HL-60 (cell line): Measurements from ENCODE around the gene RSPH1.

Experiments used
- DNase-seq, 2 experiments: peaks; one replicate each; pipeline ENCODE4 v3.0.0-alpha.2; 2010 to 2020; ENCODE audit warnings: low read depth in 1 of 2, low spot score in 1 of 2
- H3K27ac ChIP-seq: fragments of 250-450 bp; sonication (Bioruptor Pico); replicated peaks from 2 replicates; pipeline ENCODE4 v1.5.1; 2020; ENCODE audit warnings: mild to moderate bottlenecking, moderate library complexity
- H3K27me3 ChIP-seq: fragments of 250-450 bp; sonication (Bioruptor Pico); 2 replicates; pipeline ENCODE4 v1.5.1; 2021; ENCODE audit warnings: mild to moderate bottlenecking, moderate library complexity; ENCODE audit not compliant: insufficient read depth, poor library complexity, severe bottlenecking
- H3K4me3 ChIP-seq: replicated peaks from 2 replicates; pipeline ENCODE4 v1.5.1; 2011; ENCODE audit warnings: mild to moderate bottlenecking, control low read depth, low read length; ENCODE audit not compliant: insufficient read depth
- GABPA ChIP-seq: IDR thresholded peaks from 2 replicates; pipeline ENCODE4 v1.6.1; 2012; ENCODE audit warnings: low read depth
- POLR2AphosphoS5 ChIP-seq: IDR thresholded peaks from 2 replicates; pipeline ENCODE4 v1.6.1; 2012; ENCODE audit warnings: low read depth
- SPI1 ChIP-seq: IDR thresholded peaks from 2 replicates; pipeline ENCODE4 v1.6.1; 2012; ENCODE audit warnings: low read depth, mild to moderate bottlenecking, borderline replicate concordance
- TF ChIP-seq, protein P1 (sequence below): IDR thresholded peaks from 2 replicates; pipeline ENCODE4 v1.6.1; 2012; ENCODE audit warnings: low read depth; ENCODE audit not compliant: insufficient replicate concordance
- TF ChIP-seq, protein P2 (sequence below): IDR thresholded peaks from one replicate; pipeline ENCODE4 v1.5.1; 2011; ENCODE audit warnings: low read length, control low read depth, inconsistent platforms; ENCODE audit not compliant: insufficient read depth

RSPH1 gene

GRCh38 chr21:42545317-42545716, 49.3 kb upstream of the RSPH1 start:
- TF ChIP-seq SPI1 (no peak), POLR2AphosphoS5 (no peak), GABPA (no peak)
- TF ChIP-seq, protein P1, sequence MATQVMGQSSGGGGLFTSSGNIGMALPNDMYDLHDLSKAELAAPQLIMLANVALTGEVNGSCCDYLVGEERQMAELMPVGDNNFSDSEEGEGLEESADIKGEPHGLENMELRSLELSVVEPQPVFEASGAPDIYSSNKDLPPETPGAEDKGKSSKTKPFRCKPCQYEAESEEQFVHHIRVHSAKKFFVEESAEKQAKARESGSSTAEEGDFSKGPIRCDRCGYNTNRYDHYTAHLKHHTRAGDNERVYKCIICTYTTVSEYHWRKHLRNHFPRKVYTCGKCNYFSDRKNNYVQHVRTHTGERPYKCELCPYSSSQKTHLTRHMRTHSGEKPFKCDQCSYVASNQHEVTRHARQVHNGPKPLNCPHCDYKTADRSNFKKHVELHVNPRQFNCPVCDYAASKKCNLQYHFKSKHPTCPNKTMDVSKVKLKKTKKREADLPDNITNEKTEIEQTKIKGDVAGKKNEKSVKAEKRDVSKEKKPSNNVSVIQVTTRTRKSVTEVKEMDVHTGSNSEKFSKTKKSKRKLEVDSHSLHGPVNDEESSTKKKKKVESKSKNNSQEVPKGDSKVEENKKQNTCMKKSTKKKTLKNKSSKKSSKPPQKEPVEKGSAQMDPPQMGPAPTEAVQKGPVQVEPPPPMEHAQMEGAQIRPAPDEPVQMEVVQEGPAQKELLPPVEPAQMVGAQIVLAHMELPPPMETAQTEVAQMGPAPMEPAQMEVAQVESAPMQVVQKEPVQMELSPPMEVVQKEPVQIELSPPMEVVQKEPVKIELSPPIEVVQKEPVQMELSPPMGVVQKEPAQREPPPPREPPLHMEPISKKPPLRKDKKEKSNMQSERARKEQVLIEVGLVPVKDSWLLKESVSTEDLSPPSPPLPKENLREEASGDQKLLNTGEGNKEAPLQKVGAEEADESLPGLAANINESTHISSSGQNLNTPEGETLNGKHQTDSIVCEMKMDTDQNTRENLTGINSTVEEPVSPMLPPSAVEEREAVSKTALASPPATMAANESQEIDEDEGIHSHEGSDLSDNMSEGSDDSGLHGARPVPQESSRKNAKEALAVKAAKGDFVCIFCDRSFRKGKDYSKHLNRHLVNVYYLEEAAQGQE = no peak
- TF ChIP-seq, protein P2, sequence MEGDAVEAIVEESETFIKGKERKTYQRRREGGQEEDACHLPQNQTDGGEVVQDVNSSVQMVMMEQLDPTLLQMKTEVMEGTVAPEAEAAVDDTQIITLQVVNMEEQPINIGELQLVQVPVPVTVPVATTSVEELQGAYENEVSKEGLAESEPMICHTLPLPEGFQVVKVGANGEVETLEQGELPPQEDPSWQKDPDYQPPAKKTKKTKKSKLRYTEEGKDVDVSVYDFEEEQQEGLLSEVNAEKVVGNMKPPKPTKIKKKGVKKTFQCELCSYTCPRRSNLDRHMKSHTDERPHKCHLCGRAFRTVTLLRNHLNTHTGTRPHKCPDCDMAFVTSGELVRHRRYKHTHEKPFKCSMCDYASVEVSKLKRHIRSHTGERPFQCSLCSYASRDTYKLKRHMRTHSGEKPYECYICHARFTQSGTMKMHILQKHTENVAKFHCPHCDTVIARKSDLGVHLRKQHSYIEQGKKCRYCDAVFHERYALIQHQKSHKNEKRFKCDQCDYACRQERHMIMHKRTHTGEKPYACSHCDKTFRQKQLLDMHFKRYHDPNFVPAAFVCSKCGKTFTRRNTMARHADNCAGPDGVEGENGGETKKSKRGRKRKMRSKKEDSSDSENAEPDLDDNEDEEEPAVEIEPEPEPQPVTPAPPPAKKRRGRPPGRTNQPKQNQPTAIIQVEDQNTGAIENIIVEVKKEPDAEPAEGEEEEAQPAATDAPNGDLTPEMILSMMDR = no peak
- H3K27ac ChIP-seq = no peak overlapping the region
- DNase-seq = no peak
- no peaks in the 10 kb centered on the region for H3K27me3 ChIP-seq
- no peak overlapping the region for H3K4me3 ChIP-seq

DNA sequence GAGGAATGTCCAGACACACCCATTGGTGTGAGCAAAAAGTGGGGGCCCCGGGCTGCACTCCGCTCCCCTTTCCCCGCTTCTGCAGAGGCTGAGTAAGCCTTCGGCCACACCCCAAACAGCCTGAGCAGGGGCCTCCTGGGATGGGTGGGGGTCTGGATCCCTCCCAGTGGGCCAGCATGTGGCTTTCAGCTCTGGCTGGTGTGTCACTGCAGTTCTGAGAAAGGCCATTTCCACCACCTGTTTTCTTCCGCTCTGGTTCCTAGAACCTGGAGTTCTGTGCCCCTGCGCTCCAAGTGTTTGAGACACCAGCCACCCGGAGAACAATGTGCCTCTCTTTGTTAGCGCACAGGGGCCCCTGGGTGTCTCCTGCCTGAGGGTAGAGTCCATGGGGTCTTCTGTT, 48.5 kb upstream of the RSPH1 start:
- no peaks in the 10 kb centered on the region for H3K27me3 ChIP-seq
- no peak for TF ChIP-seq GABPA
- no peak for TF ChIP-seq POLR2AphosphoS5
- TF ChIP-seq, protein P2 = no peak
- no peak for TF ChIP-seq SPI1
- TF ChIP-seq, protein P1 = no peak
- H3K4me3 ChIP-seq = no peak overlapping the region
- DNase-seq = no peak
- H3K27ac ChIP-seq = no peak overlapping the region

- DNase-seq = no peak
- TF ChIP-seq, protein P1 = no peak
- no peak for TF ChIP-seq SPI1
- no peak for TF ChIP-seq POLR2AphosphoS5
- TF ChIP-seq GABPA = no peak
- TF ChIP-seq, protein P2 = no peak
- Histone ChIP-seq H3K4me3 (no peak overlapping the region), H3K27me3 (no peaks in the 10 kb centered on the region), H3K27ac (no peak overlapping the region)
Measured at GRCh38 chr21:42543106-42543847, 47.3 kb upstream of the RSPH1 start.
